HG03378 (cell line): ENCODE measurements around the gene YEATS4.

Source experiments
- ATAC-seq: cut with Tn5 transposase; IDR thresholded peaks from one replicate; pipeline ENCODE4 v1.9.1; 2021; ENCODE audit warnings: mild to moderate bottlenecking, moderate library complexity; ENCODE audit not compliant: unreplicated experiment

The YEATS4 gene

DNA sequence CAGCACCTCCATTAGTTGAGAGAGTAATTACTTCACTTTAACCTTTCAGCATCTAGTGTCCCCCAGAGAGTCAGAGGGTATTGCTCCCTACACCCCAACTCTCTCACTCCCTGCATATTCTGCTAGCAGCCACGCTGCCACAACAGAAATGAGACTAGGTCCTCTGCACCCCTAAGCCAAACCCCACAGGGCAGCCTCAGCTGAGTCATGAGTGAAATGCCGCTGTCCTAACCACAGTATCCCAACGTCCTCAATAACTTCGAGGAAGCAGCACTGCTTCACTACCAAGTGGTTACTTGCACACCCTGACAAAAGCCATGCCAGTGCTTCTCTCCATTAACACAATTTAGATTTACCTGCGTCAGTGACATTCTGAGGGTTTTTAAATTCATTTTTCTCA is 18.2 kb upstream of the YEATS4 start:
- ATAC-seq = no peak

DNA sequence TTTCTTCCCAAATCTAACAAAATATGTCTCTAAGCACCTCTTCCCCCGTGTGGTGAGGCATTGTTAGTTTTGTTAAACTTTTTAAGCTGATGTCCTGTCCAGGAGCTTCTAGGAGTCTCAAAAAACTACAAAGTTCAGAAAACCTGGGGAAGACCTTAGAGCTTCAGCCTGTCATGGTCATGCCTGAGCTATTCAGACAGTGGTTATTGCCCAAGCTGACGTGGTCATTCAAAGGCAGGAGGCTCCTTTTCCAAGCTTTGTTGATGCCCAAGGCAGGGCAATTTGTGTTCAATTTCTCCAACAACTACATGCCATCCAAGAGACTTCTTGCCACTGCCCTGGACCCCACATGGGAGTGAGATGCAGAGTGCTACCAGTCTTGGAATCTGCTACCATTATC is 17.1 kb upstream of the YEATS4 start:
- no peak for ATAC-seq

GRCh38 chr12:69343357-69343756 is 16.2 kb upstream of the YEATS4 start:
- ATAC-seq = no peak

GRCh38 chr12:69343885-69344612 is 15.5 kb upstream of the YEATS4 start:
- no peak for ATAC-seq

GRCh38 chr12:69345077-69345476 is 14.5 kb upstream of the YEATS4 start:
- no peak for ATAC-seq

GRCh38 chr12:69345742-69346141 is 13.8 kb upstream of the YEATS4 start:
- ATAC-seq = no peak

DNA sequence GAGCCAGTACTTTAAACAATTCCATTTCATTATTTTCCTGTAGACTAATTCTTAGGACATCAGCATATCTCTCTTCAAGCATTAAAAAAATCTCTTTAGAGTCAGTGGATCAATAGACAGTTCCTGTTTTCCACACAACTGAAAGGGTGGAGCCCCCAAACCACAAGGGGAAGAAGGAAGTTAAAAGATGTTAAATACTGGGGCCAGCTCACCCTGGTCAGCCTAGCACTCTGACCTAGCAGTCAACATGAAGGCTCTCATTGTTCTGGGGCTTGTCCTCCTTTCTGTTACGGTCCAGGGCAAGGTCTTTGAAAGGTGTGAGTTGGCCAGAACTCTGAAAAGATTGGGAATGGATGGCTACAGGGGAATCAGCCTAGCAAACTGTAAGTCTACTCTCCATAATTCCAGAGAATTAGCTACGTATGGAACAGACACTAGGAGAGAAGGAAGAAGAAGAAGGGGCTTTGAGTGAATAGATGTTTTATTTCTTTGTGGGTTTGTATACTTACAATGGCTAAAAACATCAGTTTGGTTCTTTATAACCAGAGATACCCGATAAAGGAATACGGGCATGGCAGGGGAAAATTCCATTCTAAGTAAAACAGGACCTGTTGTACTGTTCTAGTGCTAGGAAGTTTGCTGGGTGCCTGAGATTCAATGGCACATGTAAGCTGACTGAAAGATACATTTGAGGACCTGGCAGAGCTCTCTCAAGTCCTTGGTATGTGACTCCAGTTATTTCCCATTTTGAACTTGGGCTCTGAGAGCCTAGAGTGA is 11.2 kb upstream of the YEATS4 start, which contains the start of gene LYZ:
TSS of gene LYZ (plus strand) at position 220 of the 777 bp plus-strand sequence. CDS start at position 248, 28 bp downstream.
- no peak for ATAC-seq

- no peak for ATAC-seq
Measured at GRCh38 chr12:69350002-69350626, 9.4 kb upstream of the YEATS4 start.

- no peak for ATAC-seq
Measured at GRCh38 chr12:69350777-69351176, 8.8 kb upstream of the YEATS4 start.

DNA sequence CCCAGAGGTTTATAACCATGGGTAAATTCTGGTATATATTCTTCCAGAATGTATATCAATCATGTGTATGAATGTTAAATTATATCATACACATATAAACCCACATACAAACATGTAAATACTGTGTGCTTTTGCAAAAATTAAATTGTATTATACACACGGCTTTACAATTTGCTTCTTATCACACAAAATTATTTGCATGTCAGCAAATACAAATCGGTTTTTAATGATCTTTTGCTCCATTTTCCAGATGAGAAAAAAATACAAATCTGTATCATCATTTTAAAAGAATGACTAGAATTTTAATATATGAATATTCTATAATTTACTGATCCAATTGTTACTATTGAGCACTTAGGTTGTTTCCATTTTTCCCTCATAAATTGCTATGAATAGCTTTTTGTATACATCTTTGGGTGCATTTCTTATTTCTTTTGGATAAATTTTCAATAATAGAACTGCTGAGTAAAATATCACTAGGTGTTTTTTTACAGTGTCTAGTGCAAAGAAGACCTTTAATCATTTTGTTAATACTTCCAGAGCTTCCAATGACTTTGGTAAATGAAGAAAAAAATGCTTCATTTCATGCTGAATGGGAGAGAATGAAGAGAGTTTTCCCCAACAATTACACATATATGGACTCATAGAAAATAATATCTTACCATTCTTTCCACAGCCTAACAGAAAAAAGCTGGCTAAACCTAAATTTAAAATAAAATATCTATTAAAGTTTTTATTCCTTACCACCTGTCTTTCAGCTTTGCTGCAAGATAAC is 7.9 kb upstream of the YEATS4 start:
- no peak for ATAC-seq

- ATAC-seq = no peak
Measured at GRCh38 chr12:69352904-69353303, 6.6 kb upstream of the YEATS4 start.

GRCh38 chr12:69354172-69354555 is 5.4 kb upstream of the YEATS4 start:
- ATAC-seq = no peak

DNA sequence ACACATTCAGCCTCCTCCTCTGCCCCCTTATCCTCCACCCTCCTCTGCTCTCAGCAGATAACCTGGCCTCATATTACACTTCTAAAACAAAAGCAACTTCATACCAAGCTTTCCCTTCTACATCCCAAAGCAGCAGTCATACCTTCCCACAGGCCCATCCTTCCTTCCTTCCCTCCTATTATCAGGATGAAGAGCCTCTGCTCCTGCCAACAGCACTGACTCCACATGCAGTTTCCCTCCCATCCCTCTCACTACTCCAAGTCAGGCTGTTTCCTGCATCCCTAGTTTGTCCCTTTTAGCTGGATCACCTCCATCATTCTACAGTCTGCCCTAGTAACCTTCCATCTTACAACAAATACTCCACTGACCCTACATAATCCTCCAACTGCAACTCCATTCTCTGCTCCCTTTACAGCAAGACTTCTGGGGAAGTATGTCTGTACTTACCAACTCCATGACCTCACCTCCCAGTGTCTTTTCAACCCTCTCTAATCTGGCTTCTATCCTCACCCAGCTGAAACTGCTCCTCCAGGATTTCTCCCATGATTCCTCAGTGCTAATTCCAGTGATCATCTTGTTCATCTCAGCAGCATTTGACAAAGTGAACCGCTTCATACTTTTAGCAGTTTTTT is 4.9 kb upstream of the YEATS4 start:
- no peak for ATAC-seq

DNA sequence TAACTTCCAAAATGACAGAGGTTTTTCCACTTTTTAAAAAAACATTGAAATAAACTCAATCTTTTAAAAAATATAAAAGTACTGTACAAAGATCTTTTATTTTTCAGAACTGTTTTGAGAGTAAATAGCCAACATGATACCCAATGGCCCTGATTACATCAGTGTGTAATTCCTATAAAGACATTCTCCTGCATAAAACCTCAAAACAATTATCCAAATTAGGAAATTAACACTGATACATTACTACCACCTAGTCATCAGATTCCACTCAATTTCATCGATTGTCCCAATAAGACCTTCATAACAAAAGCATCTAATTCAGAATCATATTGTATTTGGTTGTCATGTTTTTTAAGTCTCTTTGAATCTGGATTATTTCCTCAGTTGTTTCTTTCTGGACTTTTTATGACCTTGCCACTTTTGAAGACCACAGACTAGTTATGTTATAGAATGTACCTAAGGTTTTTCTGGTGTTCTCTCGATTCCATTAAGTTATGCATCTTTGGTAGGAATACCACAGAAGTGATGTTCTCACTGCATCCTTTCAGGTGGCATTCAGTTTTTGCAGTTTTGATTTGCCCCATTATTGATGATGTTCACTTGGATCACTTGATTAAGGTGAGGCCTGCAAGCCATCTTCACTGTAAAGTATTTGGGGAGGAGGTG is 4.0 kb upstream of the YEATS4 start:
- no peak for ATAC-seq

DNA sequence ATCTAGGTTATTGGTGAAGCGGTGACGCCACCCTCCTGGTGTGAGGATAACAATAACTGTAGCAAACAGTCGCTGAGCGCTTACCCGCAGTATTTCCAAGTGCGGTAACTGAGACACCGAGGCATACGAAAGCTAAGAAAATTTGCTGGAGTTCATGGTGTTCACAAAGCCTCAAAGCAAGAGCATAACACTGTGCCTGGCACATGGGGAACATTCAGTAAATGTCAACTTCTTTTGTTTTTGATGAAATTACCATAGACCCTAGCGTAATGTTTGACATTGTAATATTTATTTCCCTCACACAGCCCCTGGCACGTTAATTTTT is 767 bp downstream of the YEATS4 start:
- ATAC-seq = no peak

- no peak for ATAC-seq
Measured at GRCh38 chr12:69366796-69367195, 7.3 kb downstream of the YEATS4 start.

GRCh38 chr12:69368171-69368570 is 8.6 kb downstream of the YEATS4 start:
- no peak for ATAC-seq

GRCh38 chr12:69383074-69383473 is 23.5 kb downstream of the YEATS4 start:
- no peak for ATAC-seq

DNA sequence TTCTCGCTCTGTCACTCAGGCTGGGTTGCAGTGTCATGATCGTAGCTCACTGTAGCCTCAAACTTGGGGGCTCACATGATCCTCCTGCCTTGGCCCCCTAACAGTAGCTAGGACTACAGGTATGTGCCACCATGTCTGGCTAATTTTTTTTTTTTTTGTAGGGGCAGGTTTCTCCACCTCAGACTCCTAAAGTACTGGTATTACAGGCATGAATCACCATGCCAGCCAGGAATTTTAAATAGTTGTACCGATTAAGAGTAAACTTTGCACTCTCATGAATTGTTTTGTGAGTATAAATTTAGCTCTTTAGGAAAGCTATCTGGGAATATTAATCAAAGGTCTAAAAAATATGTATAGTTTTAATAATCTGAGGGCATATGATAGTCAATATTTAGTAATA is 25.5 kb downstream of the YEATS4 start:
- no peak for ATAC-seq

DNA sequence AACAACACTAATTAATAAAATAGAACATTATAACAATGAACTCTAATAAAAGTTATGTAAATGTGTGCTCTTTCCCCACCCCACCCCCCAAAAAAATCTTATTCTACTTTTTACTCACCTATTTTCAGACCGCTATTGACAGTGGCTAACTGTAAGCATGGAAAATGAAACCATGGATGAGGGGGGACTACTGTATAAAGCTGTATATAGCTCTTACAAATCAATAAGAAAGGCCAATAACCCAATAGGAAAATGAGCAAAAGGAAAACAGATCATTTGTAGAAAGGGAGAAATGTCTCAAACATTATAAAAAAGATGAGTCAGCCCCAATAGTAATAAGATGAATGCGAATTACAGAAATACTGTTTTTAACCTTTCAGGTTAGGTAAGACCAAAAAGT is 27.4 kb downstream of the YEATS4 start:
- no peak for ATAC-seq
